Pancreas (tissue), 10 donors: ENCODE results near the gene TRAF3. TPM values are rescaled to one million over a fixed set of nuclear protein-coding genes. Genes with fewer than 3 reads are reported as not detected.
"Not testable (repeated sequence)": the region's sequence is repeated elsewhere in the genome, so short reads cannot be mapped to it uniquely, and the experiment has no call there.

Experiments
- ATAC-seq, 4 donors: fragments of 200-7000 bp; cut with Tn5 transposase; one replicate each; pipeline versions ENCODE4 v1.8.0 to v1.9.1; 2020; ENCODE audit warnings: mild to moderate bottlenecking in 4 of 4, moderate library complexity in 4 of 4
- DNase-seq, 6 donors: peaks; one replicate each; pipeline ENCODE4 v3.0.0-alpha.2; 2020
- FAIRE-seq: peaks from 2 replicates; lab custom pipeline; 2012; peaks lifted over from hg19 to GRCh38; lab: Jason Lieb, UNC
- H3K27ac ChIP-seq, 4 donors: fragments of 200-600 bp; sonication (generic); 1 replicate in 3 of 4; 2 replicates in 1 of 4; pipeline versions ENCODE4 v1.5.0 to v1.8.0; 2020
- H3K27me3 ChIP-seq, 4 donors: fragments of 200-600 bp; one replicate each; pipeline ENCODE4 v1.8.0; 2021
- H3K36me3 ChIP-seq, 3 donors: fragments of 200-600 bp; sonication (generic) in 1 of 3; one replicate each; pipeline versions ENCODE4 v1.5.0 to v1.8.0; 2020 to 2021
- H3K4me1 ChIP-seq, 3 donors: fragments of 200-600 bp; one replicate each; pipeline ENCODE4 v1.8.0; 2021
- H3K4me3 ChIP-seq, 4 donors: fragments of 200-600 bp; sonication (generic) in 2 of 4; one replicate each; pipeline versions ENCODE4 v1.5.0 to v1.8.0; 2020 to 2021
- H3K9me3 ChIP-seq, 4 donors: fragments of 200-600 bp; one replicate each; pipeline ENCODE4 v1.8.0; 2021
- CTCF ChIP-seq, 4 donors: fragments of 200-600 bp; sonication (generic) in 3 of 4; IDR thresholded peaks; one replicate each; pipeline versions ENCODE4 v1.5.0 to v1.8.0; 2021; ENCODE audit warnings: antibody characterized with exemption in 4 of 4
- WGBS, 2 donors: extraction: QIAGEN DNeasy Blood & Tissue Kit; methylation state at CpG; one replicate each; pipeline ENCODE4 v1.1.7; 2013; 5-methylcytosine and 5-hydroxymethylcytosine counted together
- intact Hi-C, 3 donors: fragments of 100-400 bp; cut with DNase I; formaldehyde crosslinking; loops; one replicate each; pipeline versions ENCODE4 v1.11.1 to v1.14.2; 2022
- polyA plus RNA-seq, 2 donors: library from polyadenylated mRNA; stranded (reverse); fragments of 200-250 nt; gene quantifications; one replicate each; pipeline ENCODE4 v1.2.3, GENCODE V29; 2013
- total RNA-seq, 6 donors: library from RNA; stranded (reverse); fragmentation: NEBNext Ultra II Directional in 4 of 6; extraction: Animal tissue kit (Norgen Biotek cat#: 25700) in 4 of 6; gene quantifications; one replicate each; pipeline versions ENCODE4 v1.2.1 to v1.2.4, GENCODE V29; 2021 to 2023
- donor health status: healthy with polysubstance abuse.
- donor health status: DM: no; HTN: no; CAD: no; lungs with moderate emphysema.
- donor health status: DM: no; HTN: no; CAD: no.
- donor health status: control.
- donor health status: control.
- donor health status: Bipolar disorder and iron deficiency.
- donor health status: DM: yes; HTN: yes; CAD: no.
- donor health status: DM: no; HTN: no; CAD: no.
- donor health status: DM: no; HTN: no; CAD: no.
- donor health status: DM: yes; HTN: yes; CAD: no.

TRAF3 gene
- total and polyA plus RNA-seq, 8 donors: 3.6 to 14.7 (median 6.1) TPM

- ATAC-seq (no peak), FAIRE-seq (no peak)
Measured at GRCh38 chr14:102891556-102891955, 114.3 kb downstream of the TRAF3 start.

GRCh38 chr14:102892651-102893050 lies 115.4 kb downstream of the TRAF3 start:
- H3K27ac ChIP-seq: no peak overlapping the region
- intact Hi-C loops: no loop called here
- WGBS, 2 donors: 96 to 99% methylated on average over 8 of the region's 8 CpGs
- no peaks in the 10 kb centered on the region for H3K9me3 ChIP-seq
- no peaks in the 10 kb centered on the region for H3K4me1 ChIP-seq
- H3K36me3 ChIP-seq: no peaks in the 10 kb centered on the region
- H3K27me3 ChIP-seq: no peaks in the 10 kb centered on the region
- ATAC-seq (no peak), DNase-seq (no peak), FAIRE-seq (no peak)
- H3K4me3 ChIP-seq: no peak overlapping the region
- no peak for TF ChIP-seq CTCF (IDR thresholded peaks at IDR 0.05)

More at GRCh38 chr14:102891556-102891955, 114.3 kb downstream of the TRAF3 start:
- Histone ChIP-seq H3K27ac (no peak overlapping the region), H3K27me3 (no peaks in the 10 kb centered on the region), H3K4me3 (no peak overlapping the region), H3K4me1 (no peaks in the 10 kb centered on the region), H3K9me3 (no peaks in the 10 kb centered on the region), H3K36me3 (no peaks in the 10 kb centered on the region)
- intact Hi-C loops: no loop called here
- no peak for TF ChIP-seq CTCF (IDR thresholded peaks at IDR 0.05)
- WGBS, 2 donors: 84 to 89% methylated on average over 4 of the region's 4 CpGs
- DNase-seq: no peak

GRCh38 chr14:102893452-102893851 lies 116.2 kb downstream of the TRAF3 start:
- H3K4me3 ChIP-seq: no peak overlapping the region
- H3K4me1 ChIP-seq: no peaks in the 10 kb centered on the region
- no peaks in the 10 kb centered on the region for H3K27me3 ChIP-seq
- intact Hi-C loops: no loop called here
- TF ChIP-seq CTCF (IDR thresholded peaks at IDR 0.05): no peak
- peak in 1 of 6 donors; percentile 15 for DNase-seq
- H3K36me3 ChIP-seq: no peaks in the 10 kb centered on the region
- H3K27ac ChIP-seq: no peak overlapping the region
- 84 to 85% methylated on average over 9 of the region's 9 CpGs for WGBS, 2 donors
- FAIRE-seq: no peak
- ATAC-seq: peak in 3 of 4 donors; percentile 56 to 68 (median 63)
- no peaks in the 10 kb centered on the region for H3K9me3 ChIP-seq

- H3K9me3 ChIP-seq, H3K36me3 ChIP-seq, H3K4me3 ChIP-seq, H3K27me3 ChIP-seq, H3K4me1 ChIP-seq, DNase-seq, ATAC-seq, intact Hi-C loops, FAIRE-seq, H3K27ac ChIP-seq: not testable (repeated sequence)
Measured at GRCh38 chr14:102896735-102897134, 119.5 kb downstream of the TRAF3 start.

- H3K27ac ChIP-seq: no peak overlapping the region
- no peak for DNase-seq
- H3K36me3 ChIP-seq: no peaks in the 10 kb centered on the region
- no peaks in the 10 kb centered on the region for H3K4me1 ChIP-seq
- FAIRE-seq: no peak
- no peak for TF ChIP-seq CTCF (IDR thresholded peaks at IDR 0.05)
- H3K27me3 ChIP-seq: no peaks in the 10 kb centered on the region
- no peaks in the 10 kb centered on the region for H3K9me3 ChIP-seq
- WGBS, 2 donors: 89 to 91% methylated on average over 14 of the region's 14 CpGs
- intact Hi-C loops: no loop called here
- no peak overlapping the region for H3K4me3 ChIP-seq
- no peak for ATAC-seq
Measured at GRCh38 chr14:102897299-102898027, 120.2 kb downstream of the TRAF3 start.
